Gastrocnemius medialis (tissue), 4 donors: Measurements from ENCODE around the gene PPIE.

Source experiments
- CTCF ChIP-seq, 5 experiments: fragments of 450-650 bp in 3 of 5; fragments of 200-600 bp in 2 of 5; sonication (generic) in 2 of 5; IDR thresholded peaks in 4 of 5; conservative IDR thresholded peaks in 1 of 5; 1 replicate in 4 of 5; 2 replicates in 1 of 5; pipeline ENCODE4 v1.5.1; 2016 to 2019; ENCODE audit warnings: antibody characterized with exemption in 5 of 5, mild to moderate bottlenecking in 3 of 5, moderate library complexity in 3 of 5
- POLR2A ChIP-seq, 2 donors: fragments of 450-650 bp; IDR thresholded peaks; one replicate each; pipeline ENCODE4 v1.6.1; 2017; ENCODE audit warnings: antibody characterized with exemption in 2 of 2, mild to moderate bottlenecking in 2 of 2, moderate library complexity in 2 of 2

DNA sequence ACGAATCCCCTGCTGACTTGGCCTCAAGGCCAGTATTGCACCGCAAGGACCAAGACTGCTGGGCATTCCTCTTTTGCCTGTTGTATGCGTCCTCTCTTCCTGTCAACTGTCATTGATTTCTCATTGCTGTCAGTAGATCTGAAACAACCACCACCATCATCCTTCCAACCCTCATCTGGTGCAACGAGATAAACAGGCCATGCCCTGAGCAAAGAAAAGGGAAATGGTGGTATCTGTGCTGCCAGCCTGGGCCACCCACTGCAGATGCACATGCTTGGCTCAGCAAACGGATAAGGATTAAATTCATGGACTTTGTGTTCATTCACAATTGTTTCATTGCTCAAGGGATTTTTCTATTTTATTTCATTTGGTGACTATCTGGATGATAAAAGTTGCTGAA, 18.8 kb downstream of the PPIE start:
- TF ChIP-seq POLR2A (IDR thresholded peaks at IDR 0.05) (no peak), CTCF (IDR thresholded peaks at IDR 0.05 in 4 of 5, conservative IDR thresholded peaks at IDR 0.05 in 1 of 5) (no peak)
